HG02798 (cell line): ENCODE measurements around the gene ACVR1B.

ENCODE experiments used
- ATAC-seq: cut with Tn5 transposase; IDR thresholded peaks from one replicate; pipeline ENCODE4 v1.9.1; 2021; ENCODE audit warnings: mild to moderate bottlenecking; ENCODE audit not compliant: unreplicated experiment, poor library complexity

The ACVR1B gene

DNA sequence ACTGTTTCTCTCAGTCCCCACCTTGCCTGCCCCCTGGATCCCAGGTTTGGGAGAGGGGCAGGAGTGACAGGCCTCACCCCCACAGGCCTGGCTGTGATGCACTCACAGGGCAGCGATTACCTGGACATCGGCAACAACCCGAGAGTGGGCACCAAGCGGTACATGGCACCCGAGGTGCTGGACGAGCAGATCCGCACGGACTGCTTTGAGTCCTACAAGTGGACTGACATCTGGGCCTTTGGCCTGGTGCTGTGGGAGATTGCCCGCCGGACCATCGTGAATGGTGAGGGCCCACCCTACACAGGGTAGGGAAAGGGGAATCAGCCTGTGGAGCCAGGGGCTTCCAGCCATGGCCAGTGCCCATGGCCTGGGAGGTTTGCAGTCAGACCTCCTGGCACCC is 35.5 kb upstream of the ACVR1B start:
- ATAC-seq = no peak

DNA sequence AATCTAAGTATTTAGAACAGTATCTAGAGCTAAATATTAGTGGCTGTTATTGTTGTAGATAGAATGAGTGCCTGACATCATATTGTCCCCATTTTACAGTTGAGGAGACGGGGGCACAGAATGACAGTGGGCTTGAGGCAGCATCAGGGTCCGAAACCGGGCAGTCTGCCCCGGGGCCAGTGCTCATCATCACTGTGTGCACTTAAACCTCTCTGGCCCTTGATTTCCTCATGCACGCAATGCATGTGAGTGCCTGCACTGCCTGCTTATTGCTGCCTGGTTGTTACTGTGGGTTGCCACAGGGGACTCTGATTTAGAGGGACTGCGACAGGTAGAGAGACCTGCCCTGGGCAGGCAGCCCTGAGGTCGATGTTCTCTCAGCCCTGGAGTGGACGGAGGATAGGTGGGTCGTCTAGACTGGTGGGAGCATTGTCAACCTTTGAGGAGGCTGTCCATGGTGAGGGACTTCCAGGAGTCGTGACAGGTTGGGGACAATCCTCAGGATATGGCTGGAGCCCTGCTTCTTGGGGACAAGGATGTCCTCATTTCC is 34.4 kb upstream of the ACVR1B start:
- no peak for ATAC-seq

DNA sequence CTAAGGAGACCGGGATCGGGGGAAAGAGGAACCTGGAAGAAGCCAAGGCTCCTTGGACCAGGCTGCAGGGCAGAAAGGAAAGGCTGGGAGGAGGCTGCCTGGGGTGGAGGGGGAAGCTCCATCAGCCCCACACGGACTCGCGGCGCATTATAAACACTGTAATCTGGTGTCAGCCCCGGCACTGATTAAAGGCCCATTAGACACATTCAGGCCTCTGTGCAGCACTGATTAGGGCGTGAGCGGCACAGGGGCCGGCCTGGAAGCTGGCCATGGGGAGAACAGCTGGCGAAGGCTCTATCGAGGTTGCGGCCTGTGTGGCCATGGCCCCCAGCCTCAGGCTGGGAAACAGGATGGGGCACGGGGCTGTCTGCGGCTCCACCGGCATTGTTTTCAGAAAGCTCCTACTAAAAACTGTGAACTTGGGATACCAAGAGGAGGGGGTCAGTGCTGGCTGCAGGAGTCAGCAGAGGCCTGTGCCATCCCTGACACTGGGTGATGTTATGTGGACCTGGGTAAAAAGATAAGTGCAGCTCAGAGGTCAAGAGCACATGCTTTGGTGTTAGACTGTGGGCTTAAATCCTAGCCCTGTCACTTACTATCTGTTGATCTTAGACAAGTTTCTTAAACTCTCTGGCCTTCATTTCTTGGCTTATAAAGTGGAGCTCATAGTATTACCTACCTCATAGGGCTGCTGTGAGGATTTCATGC is 33.6 kb upstream of the ACVR1B start:
- ATAC-seq = no peak

DNA sequence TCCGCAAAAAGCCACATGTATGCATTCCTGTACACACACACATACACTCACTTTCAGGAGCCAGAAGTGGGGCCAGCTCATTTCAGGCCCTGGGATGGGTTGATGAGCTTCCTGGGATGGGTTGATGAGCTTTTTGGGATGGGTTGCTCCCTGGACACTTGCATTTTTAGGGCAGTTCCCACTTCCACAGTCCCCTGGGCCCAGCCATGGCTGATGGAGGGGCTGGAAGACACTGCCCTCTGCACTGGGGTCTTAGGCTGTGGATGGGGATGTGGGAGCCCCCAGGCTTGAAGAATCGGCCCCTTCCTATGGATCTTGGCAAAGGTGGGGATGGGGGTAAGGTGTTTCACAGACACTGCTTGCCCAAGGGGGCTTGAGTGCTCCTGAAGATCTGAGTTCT is 31.5 kb upstream of the ACVR1B start:
- ATAC-seq = no peak

DNA sequence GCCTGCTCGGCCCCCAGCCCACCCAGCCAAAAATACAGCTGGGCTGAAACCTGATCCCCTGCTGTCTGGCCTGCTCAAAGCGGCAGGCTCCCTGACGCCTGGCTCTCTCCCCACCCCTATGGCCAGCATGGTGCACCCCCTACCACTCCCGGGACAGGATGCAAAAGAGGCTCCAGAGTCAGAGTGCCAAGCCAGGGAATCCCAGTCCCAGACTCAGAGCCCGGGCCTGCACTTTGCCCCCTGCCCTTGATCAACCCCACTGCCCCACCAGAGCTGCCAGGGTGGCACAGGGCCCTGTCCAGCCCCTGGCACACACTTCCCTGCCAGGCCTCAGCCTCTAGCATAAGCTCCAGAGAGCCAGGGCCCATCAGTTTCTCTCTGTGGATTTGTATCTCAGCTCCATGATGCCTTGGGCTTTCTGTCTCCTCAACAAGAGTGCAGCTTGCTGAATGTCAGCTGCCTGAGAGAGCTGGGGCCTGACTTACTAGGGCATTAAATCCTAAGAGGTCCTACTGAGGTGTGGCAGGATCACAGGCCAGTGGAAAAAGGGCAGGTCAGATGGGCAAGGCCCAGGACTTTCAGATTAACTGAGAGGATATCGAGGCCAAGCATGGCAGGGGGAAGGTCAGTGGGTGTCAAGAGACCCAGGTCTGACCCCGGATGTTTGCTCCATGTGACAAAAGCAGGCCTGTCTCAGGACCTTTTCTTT is 30.3 kb upstream of the ACVR1B start:
- no peak for ATAC-seq

DNA sequence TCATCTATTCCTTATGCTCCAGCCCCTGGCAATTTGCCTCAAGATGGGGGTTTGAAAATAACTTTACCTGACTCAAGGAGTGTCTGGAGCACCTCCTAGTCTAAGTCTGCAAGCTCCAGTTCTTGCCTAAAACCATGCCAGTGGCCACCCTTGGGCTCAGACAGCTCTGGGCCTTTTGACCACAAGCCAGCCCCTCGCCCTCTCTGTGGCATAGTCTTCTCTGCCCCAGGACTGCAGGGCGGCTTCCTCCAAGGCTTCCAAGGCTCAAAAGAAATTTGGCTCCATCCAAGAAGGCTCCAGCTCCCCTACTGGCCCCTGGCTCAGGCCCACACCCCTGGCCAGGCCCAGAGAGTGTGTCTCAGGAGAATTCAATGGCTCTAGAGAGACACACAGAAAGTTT is 29.4 kb upstream of the ACVR1B start:
- ATAC-seq = no peak

DNA sequence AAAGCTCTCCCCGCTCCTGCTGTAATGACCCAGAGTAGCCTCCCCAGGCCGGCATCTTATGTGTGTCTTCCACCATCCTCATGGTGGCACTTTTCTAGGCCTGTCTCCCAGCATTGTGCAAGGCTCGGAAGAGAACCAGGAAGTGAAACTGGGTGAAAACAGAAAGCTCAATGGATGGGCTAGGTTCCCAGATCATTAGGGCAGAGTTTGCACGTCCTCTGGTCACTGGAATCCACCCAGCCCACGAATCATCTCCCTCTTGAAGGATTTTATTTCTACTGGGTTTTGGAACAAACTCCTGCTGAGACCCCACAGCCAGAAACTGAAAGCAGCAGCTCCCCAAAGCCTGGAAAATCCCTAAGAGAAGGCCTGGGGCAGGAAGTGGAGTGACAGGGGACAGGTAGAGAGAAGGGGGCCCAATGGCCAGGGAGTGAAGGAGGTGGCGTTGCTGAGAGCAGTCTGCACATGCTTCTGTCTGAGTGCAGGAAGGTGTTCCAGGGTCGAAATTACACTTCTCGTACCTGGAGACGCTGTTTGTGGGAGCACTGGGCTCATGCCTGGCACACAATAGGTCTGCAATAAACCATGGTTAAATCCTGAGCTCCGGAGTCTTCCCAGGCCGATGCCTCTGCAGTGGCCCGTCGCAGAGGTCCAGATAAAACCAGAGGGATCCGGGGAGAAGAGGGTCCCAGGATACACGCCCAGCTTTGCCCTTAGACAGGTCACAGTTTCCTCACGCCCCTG is 28.6 kb upstream of the ACVR1B start:
- ATAC-seq = no peak

DNA sequence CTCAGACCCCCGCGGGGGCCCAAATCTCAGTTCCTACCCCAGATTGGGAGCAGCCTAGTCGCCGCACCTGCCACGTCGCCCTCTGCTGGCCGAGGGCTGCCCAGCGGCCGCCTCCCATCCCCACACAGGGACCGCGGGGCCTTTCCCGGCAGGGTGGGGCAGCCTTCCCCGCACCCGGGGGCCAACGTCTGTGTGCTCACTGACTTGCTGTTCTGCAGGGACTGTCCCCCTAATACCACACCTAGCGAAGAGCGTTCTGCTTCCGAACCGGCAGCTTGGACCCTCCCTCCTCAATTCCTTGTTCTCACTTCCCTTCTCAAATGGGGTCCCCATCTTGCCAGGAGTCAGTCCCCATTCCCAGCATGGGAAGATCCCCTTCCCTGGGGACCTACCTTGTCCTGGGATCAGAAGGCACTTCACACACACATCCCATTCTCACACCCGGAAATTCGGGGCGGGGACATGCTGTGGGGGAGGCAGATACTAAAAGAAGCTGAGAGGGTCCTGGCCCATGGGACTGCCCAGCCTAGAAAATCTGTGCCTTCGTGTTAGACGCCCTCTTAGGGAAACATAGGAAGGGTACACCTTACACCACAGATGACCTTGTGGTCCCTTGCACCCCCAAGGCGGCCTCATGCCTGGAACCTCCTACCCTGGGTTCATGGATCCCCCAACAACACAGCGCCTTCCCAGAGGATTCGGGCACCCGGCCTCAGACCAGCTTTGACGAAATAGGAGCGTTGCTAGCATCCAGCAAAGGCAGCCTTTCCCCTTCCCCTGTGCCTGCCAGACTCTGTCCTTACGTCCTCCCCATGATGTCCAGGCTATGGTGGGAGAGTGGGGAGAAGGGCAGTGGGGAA is 27.8 kb upstream of the ACVR1B start:
- ATAC-seq = no peak

DNA sequence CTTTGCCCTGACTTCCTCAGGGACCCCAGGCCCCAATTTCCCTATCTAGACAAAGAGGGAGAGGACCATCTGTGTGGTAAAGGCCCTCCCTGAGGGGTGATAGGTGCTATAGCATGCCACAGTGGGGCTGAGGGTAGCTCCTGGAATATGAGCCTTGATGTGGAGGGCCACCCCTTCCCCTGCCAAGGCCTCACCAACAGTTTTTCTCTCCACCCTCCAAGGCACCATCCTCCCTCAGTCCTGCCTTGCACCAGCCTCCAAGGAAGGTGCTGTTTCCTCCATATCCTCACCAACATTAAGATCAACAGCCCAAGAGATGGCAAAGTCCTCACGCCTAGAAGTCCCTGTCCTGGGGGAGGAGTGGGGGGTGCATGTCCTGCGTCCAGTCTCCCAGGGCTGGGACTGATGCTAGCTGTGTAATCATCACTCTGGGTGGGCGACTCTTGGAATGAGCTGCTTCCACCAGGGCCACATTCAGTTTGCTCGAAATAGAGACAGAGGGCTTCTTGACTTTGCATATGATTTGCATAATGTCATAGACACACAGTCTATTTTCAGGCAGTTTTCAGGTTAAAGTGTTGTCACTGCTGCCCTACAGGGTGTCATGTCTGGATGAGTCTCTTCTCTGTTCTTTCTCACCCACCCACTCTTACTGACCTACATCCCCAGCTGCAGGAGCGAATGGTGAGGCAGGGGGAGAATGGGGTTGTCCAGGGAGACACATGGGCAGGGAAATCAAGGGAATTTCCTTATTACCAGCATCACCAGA is 26.8 kb upstream of the ACVR1B start:
- ATAC-seq = peak; percentile 53

DNA sequence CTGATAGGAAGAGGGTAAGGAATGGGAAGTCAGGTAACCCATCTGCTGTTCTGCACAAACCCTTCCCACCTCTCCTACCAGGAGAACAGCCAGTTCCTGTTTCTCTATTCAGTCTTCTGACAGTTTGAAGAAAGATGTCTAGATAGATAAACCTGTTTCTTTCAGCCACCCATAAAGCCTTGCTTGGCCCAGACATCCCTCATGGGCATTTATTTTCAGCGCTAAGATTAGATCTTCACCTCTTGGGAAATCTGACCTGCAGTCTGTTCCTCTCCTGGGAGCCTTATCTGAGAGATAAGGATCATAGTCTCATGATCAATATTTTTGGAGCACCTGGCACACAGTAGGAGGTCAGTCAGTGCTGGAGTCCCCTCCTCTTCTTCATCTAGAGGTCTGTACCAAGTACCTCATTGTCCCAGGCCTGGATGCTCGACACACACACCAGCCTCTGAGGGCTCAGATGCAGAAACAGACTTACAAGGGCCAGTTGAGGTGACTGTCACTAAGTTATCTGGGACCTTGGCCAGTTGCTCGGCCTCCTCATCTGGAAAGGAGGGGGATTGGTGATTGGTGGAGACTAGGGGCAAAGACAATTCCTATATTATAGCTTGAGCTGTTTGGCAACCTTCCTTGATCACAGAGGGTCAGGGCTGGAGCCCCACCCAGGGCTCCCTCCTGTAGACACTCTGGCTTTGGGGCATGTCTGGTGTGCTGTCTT is 26.0 kb upstream of the ACVR1B start:
- peak; percentile 10 for ATAC-seq

DNA sequence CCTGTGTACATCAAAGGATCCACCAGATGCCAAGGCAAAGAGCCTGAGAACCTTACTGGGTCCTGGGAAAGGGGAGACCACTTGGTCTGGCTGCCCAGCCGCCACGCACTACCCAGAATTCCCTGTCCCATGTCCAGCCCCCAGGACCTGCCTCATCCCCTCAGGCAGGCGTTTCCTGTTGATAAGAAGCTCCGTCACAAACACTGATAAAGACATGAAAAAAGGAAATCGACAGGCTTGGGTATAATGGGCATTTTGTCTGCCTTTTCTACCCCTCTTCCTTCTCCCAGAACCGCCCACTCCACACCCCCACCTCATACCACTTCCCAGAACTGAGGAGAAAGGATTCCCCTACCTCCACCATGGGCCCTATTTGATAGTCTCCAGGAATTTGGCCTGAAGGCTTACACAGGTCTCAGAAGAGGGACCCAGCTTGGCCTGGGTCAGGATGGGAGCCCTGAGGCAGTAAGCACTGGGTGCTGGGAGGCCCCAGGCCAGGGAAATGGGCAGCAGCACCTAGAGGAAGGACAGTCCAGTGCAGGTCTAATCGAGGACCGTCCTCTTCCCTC is 25.4 kb upstream of the ACVR1B start:
- no peak for ATAC-seq

DNA sequence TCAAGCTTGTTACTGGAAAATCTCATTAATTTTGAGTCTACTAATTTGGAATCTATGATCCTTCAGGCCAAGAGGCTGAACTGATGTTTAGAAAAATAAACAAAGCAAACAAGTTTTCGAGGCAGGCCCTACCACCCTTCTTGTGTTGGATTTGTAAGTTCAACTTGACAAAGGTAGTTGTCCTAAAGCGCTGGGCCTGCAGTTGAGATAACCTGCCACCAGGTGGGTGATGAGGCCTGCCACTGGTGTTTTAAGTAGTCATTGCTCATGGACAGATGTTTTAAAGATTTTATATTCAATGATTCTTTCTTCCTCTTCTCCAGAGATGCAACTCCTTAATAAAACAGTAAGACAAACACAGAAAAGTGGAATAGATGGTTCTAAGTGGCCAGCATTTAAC is 24.8 kb upstream of the ACVR1B start:
- no peak for ATAC-seq

DNA sequence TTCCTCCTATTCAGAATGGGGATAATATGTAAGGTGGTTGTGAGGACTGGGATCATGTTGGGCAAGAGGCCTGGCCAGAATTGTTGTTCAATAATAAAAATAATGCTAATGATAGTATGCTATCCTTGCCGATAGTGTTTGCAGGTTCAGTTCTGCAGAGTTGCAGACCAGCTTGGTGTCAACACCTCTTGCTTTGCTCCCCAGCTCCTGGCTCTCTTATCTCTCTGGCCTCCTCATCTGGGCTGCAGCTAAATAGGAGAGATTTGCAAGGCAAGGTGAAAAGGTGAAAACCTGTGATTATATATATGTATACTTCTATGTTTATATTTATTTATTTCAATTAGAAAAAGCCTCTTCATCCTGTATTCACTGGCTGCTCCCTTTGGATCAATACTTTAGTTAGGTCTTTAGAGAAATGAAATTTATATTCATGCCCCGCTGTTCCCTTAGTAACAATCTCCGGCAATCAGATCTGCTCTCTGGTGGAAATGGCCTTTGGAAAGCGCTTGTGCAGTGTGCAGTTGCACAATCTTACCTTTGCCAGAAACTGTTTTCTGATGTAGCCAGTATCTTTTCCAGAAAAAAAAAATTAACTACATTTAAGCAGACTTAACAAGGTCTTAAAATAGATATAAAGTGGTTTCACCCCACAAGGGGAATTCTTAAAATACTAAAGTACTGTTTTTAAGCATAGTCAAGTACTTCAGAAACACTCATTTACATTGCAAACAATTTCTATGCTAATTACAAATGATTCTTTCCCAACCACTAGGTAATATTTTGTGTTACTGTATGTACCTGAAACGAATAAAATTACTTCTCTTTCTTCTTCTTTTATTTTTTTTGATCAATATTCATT is 19.1 kb upstream of the ACVR1B start:
- ATAC-seq = no peak

DNA sequence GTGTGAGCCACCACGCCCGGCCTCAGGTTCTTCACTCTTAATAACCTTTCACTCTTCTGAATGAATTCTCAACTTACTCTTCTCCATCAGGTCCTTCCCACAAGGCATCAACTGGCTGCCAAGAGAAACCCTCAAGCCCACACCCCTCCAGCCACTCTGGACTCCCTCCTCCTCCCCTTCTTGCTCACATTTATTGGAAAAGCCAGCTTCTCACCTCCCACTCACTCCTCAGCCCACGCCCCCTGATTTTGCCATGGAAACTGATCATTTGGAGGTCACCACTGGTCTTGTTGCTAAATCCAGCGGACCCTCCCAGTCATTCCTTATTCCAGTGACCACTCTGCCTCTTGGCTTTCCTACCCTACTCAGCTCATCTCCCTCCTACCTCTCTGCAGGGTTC is 17.4 kb upstream of the ACVR1B start:
- ATAC-seq = no peak

DNA sequence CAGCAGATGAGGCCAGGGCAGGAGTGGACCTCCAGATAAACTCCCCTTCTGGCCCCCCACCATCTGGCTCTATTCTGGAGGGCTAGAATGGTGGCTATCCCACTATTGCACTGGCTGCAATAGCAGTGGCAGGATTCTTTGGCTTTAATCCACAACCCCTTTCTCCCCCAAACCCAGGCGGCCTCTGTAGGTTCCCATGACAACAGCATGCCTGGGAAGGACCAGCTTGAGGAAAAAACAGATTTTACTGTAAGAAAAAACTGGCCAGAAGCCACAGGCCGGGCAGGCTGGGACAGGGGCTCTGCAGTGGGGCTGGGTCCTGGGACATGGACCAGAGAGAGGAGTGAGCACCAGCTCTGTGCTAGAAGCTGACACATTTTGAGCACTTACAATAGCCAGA is 13.6 kb upstream of the ACVR1B start:
- ATAC-seq = no peak

DNA sequence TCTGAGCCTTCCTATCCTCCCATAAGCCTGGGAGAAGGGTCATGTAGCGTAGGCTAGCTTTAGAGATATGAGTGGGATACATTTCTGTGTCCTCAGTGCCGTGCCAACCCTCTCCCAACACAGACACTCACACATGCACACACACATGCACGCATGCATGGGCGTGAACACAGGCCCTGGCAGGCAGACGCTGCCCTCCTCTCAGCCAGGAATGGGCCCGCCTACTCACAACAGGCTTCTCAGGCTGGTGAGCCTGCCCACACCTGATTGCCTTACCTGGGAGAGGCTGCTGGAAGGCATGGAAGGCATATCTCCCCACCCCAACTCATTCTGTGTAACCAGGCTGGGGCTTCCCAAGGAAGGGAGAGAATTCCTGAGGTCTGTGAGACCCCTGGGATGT is 12.8 kb upstream of the ACVR1B start:
- ATAC-seq = no peak

DNA sequence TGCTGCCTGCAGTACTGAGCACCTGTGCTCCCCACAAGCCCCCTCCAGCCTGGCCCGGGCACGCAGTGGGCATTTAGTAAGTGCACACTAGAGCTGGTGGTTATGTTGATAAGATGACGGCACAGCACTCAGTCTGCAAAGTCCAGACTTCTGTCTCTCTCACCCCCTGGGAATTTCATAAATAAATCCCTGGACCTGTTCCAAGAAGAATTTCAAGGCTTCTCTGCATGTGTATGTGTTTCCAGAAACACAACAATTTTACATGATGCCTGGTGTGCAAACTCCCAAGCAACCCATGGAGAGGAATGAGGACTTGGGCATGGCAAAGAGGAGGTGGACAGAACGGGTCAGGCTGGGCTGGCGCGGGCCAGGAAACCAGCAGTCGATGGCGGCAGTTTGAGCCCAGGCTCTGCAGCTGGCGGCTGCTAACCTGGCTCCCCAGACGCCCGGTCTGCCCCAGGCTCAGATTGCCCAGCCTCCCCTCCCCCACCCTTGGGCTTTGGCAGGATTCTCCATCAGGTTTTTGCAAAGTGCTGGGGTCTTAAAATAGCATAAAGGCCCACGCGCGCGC is 10.4 kb upstream of the ACVR1B start:
- no peak for ATAC-seq
